CD4-positive, alpha-beta T cell treated with Interleukin-1 beta for 1 hour (primary cell): ENCODE measurements around the gene TFF1.

Experiments
- DNase-seq, 2 donors: peaks; one replicate each; pipeline ENCODE4 v3.0.0-alpha.2; 2020 to 2022

The TFF1 gene

GRCh38 chr21:42397746-42398394, 31.5 kb upstream of the TFF1 start:
- DNase-seq, result no peak

DNA sequence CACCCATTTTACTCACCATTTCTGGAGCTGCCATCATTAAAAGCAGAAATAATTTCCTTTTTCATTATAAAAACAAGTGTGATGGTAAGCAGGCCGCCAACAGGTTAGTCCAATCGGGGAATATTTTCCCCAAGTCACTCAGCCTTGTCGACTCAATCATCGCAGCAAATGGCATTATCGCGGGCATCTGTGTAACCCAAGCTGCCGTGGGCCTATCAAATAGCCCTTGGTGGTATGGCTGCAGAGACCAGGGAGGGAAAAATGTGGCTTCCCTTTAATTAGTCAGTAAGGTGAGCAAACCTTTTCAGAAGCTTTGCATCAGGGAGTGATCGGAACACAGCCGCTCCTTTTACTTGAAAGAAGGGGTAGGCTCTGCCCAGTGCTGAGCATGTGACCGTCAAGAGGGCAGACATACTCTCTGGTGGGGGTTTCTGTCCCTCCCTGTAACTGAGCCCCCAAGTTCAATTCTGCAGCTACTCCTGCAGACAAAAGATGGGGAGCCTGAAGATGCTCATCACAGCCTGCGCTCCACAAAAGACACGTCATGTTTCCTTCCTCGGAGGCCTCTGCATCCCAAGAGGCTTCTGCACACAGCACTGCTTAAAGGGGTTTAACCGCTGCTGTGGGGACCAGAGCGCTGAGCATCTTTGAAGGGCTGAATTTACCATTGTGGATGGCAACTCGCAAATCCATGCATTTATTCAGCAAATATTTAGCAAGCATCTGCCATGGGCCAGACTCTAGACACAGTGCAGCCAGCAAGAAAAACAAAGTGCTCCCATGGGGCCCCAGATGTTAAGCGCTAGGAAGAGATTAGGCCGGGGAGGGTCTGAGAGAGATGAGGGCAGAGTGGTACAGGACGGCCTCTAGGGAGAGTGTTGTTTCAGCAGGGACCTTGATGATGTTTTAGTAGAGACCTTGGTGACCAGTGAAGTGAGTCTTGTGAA, 30.7 kb upstream of the TFF1 start:
- no peak for DNase-seq

DNA sequence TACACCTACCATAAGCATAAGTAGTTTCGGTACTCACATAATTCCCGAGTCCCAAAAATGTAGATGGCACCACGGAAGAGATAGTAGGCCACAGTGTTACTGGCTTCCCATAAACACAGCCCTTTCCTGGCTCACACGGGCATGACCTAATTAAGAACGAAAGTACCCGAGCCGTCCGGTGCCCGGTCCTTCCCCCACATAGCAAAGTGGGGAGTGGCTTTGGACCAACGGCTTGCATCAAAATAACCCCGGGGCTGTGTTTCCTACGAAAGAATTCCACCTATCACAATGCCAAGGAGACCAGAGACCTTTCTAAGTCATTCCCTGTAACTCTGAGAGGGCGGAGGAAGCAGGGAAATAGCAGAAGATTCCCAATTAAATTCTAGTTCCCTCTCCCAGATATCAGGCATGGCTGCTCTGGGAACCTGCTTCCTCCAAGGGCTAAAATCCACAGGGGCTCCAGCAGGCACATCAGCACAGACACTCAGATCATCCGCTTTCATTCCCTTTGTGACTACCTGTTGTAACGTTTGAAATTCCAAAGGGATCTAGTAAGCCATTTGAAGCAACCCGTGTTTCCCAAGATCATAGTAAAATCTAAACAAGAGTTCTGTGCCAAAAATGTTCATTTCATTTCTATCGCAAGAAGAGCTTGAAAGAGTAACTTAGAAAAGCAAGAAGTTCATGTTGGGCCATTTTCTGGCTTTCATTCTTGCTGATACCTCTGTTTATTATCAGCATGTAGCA, 29.7 kb upstream of the TFF1 start, which contains the start of gene TMPRSS3:
Gene TMPRSS3, minus strand, starts transcription at position 148 of the 747 bp plus-strand sequence. CDS start 635 bp downstream, outside the sequence.
- DNase-seq, result no peak

- DNase-seq, result no peak
Measured at GRCh38 chr21:42395302-42395701, 29.0 kb upstream of the TFF1 start.

DNA sequence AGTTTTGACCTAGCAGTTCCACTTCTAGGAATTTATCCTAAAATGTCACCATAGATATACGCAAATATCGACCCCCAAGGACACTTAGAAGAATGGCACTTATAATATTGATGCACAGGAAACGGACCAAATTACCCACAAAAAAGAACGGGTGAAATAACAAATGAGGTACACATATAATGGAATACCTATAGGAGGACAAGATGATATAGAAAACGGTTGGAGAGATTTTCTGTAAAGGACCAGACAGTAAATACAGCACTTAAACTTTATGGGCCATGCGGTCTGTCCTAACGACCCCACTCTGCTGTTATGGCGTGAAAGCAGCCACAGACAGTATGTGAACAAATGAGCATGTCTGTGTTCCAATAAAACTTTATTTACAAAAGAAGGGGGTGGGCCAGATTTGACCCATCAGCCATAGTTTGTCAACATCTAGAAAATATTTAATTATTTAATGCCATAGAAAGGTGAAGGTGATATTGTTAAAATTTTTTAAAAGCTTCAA, 27.2 kb upstream of the TFF1 start:
- DNase-seq, result no peak

DNA sequence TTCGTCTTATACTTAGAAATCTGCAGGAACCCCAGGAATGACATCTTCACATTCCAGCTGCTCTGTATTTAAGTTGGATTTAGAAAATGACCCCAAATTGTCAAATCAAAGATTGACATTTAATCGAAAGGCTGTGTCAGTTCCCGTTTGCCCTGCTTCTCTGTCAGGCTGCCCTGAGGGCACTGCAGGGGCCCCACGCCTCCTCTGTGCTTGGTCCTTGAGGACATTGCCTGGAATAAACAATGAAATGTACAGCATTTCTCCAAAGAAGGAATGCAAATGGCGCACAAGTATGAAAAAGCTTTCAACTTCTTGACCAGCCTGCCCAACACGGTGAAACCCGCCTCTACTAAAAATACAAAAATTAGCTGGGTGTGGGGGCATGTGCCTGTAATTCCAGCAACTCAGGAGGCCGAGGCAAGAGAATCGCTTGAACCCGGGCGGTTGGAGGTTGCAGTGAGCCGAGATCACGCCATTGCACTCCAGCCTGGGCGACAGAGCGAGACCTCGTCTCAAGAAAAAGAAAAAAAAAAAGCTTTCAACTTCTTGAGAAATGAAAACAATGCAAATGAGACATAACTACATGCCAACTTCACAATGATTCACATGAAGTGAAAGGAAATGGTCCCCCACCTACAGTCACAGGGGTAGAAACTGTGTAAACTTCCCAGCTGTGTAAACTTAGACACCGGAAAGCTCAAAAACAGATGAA, 26.6 kb upstream of the TFF1 start:
- DNase-seq, result no peak

- DNase-seq, result no peak
Measured at GRCh38 chr21:42391297-42391696, 25.0 kb upstream of the TFF1 start.

DNA sequence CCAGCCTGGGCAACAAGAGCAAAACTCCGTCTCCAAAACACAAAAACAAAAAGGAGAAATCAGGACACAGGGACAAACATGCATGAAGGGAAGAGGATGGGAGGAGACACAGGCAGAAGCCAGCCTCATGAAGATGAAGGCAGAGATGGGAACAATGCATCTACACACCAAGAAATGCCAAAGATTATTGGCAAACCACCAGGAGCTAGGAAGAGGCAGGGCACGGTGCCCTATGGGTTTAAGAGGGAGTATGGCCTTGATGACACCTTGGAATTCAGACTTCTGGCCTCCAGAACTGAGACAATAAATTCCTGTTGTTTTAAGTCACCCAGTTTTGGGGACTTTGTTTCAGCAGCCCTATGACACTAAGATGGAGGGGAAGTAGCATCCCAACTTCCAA, 24.4 kb upstream of the TFF1 start:
- no peak for DNase-seq

DNA sequence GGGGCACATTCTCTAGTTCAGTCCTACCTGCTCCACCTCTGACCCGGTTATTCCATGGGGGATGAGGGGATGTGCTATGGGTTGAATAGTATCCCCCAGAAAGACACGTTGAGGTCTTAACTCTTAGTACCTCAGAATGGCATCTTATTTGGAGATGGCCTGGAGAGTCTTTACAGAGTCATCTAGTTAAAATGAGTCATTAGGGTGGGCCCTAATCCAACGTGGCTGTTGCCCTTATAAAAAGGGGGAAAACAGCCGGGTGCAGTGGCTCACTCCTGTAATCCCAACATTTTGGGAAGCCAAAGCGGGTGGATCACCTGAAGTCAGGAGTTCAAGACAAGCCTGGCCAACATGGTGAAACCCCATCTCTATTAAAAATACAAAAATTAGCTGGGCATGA, 23.9 kb upstream of the TFF1 start:
- DNase-seq, result no peak

DNA sequence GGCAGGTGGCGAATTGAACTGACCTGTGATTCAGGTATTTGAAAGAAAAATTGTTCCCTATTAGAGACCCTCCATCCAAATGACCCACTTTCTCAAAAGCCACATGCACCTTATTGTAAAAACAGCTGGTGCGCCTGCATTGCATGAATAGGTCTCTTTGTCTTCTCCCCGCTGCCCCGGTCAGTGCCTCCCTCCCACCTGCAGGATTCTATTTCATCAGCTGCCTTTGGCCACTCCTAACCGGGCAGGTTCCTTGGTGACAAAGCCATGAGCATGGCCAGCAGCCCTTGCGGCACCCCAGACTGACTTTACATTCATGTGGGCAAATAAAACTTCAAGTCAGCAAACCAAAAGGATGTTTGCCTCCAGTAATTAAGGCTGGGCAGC, 23.1 kb upstream of the TFF1 start:
- DNase-seq, result no peak

- DNase-seq, result no peak
Measured at GRCh38 chr21:42388740-42389448, 22.6 kb upstream of the TFF1 start.

DNA sequence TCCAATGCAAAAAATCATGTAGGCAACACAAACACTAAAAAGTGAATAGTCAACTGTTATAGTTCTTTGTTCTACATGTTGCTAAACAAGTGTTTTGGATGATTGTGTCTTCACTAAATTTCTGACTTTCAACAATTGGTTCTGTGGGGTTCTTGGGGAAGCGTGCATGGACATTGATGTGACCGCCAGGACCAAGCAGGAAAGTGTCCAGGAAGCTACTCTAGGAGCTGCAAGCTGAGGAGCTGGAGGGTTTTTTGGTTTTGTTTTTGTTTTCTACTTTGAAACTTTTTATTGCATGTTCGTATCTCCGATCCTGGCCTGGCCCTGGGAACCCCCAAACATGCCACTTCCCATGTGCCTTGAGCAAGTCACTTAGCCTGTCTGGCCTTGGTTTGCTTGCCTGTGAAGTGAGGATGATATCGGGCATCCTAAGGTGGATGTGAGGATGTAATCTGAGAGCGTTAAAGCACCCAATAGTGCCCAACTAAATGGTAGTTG, 21.6 kb upstream of the TFF1 start:
- no peak for DNase-seq

- DNase-seq, result peak in 1 of 2 donors; percentile 18
Measured at GRCh38 chr21:42387164-42387563, 20.8 kb upstream of the TFF1 start.

- DNase-seq, result no peak
Measured at GRCh38 chr21:42386034-42386591, 19.8 kb upstream of the TFF1 start.

DNA sequence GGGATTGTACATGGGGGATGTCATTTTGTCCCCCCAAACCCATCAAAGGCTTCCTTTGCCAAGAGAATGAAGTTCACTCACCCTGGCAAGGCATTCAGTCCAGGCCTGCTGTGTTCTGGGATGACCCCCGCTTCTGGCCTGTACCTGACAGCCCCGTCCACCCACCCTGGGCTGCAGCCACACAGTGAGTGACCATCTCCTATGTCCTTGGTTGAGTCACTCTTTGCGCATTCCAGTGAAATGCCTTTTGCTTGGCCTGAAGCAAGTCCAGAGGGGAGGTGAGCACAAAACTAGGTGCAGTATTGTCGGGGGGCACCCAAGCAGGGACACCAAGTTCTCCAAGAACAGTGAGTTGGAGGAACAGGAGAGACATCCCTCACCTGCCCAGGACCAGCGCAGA, 19.3 kb upstream of the TFF1 start:
- DNase-seq, result no peak

DNA sequence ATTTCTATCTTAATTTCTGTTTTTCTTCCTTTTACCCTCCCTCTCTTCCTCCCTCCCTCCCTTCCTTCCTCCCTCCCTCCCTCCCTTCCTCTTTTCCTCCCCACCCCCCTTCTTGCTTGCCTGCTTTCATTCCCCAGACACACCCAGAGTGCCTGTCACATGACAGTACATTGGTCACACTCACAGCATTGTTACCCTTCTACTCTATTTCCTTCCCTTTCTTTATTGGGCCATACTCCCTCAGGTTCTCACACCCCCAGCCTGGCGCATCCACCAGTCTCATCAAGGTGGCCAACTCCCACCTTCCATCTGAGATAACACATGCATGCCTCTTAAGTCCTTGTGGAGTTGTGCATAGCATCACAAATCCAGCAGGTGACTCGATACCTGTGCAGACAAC, 18.7 kb upstream of the TFF1 start:
- DNase-seq, result no peak

DNA sequence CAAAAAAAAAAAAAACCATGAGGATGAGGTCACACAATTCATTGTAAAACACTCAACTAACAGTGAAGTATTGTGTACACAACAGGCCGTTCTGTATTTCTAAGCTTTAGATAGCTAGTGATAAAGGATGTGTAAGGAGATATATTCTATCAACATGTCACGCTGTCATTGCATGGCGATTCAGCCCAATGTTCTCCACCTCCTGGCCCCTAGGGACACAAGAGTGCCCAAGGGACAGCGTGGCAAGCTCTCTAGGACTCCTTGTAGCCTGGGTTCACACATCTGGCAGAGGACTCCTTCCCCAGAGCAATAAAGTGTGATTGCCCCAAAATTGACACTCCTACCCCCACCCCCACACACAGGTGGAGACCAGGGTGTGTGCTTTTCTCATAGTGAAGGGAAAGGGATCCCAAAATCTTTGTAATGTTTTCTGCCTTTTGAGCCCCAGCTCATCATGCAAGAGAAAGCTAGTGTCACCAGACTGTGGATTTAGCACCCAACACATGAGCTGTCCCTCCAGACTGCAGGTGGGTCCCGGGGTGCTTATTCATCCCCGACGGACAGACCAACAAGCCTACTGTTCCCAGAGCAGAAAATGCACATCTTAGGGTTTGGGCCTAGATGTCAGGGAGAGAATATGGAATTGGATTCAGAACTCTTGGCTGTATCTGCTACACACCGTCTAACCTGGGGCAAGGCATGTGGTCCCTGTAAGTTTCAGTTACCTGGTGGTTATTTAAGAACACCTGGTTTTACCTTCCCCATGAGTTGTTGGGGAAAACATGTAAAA, 18.0 kb upstream of the TFF1 start:
- DNase-seq, result no peak

DNA sequence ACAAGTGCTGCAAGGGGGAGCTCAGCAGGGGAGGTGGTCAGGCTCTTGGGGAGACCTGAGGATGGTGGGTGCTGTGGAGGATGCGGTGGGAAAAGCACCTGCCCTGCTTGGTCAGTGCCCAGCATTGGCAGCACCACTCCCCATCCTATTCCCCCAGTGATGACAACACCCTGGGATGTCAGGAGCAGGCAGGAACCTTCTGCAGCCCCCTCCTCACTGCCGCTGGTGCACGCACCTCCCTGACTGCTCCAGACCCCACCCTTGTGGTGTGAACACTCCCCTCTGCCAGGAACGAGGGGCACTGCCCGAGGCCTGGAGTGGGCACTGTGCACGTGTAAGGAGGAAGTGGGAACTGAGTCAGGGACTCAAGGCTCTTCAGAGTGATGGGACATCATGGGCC, 17.0 kb upstream of the TFF1 start:
- DNase-seq, result no peak

GRCh38 chr21:42382915-42383314, 16.6 kb upstream of the TFF1 start:
- DNase-seq, result no peak

DNA sequence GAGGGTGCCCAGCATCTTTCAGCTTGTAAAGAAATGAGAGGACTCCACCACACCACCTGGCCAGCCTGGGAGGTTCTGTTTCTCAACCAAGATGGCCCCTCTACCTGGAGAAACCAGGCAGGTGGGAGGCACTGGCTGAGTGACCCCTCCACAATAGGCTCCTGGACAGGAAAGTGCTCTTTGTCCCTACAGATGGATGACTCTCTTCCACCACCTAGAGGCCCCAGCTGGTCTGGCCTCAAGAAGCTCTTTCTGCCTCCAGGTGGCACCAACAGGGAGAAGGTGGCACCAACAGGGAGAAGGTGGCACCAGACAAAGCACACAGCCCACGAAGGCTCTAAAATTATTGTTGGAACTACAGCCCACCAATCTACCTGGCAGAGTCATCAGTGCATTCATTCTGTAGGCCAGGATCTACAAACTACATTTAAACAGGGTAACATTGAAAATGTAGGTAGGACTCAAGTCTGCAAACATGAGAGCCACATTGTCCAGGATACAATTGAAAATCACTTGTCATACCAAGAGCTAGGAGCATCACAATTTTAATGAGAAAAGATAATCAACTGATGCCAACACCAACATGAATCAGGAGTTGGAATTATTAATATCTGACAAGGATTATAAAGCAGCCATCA, 15.1 kb upstream of the TFF1 start:
- DNase-seq, result peak; percentile 31 to 64
